SK-N-SH (cell line): ENCODE measurements around the gene OR6K3. TPM values are rescaled to one million over a fixed set of nuclear protein-coding genes. Genes with fewer than 3 reads are reported as not detected.

Experiments used
- CTCF ChIA-PET: fragments of 300-600, 350-600 bp; formaldehyde crosslinking; extraction: SDS; loops from one replicate; lab custom pipeline; 2021; lab: Yijun Ruan, JAX
- POLR2A ChIA-PET: fragments of 350-600 bp; sonication (Branson Sonifier 250); formaldehyde crosslinking; extraction: SDS; loops from one replicate; lab custom pipeline; 2020; ENCODE audit warnings: antibody characterized with exemption, inconsistent platforms; lab: Yijun Ruan, JAX
- DNase-seq: peaks from one replicate; pipeline ENCODE4 v3.0.0; 2012
- H2AFZ ChIP-seq: fragments of 200-600 bp; sonication (generic); 2 replicates; pipeline ENCODE4 v1.8.1; 2016; ENCODE audit warnings: antibody characterized with exemption, mild to moderate bottlenecking, low read depth
- H3F3A ChIP-seq: fragments of 200-600 bp; sonication (generic); replicated peaks from 2 replicates; pipeline ENCODE3; 2016; ENCODE audit warnings: antibody characterized with exemption, mild to moderate bottlenecking; ENCODE audit not compliant: insufficient read depth
- H3K27ac ChIP-seq, 2 experiments: fragments of 200-500 bp in 1 of 2; fragments of 200-600 bp in 1 of 2; sonication (Bioruptor generic) in 1 of 2; sonication (generic), shearing (Covaris generic) in 1 of 2; 2 replicates each; pipeline versions ENCODE4 v1.5.1 to v1.6.1; 2014 to 2016; ENCODE audit warnings: low read depth in 2 of 2, inconsistent platforms in 1 of 2, low read length in 1 of 2, mild to moderate bottlenecking in 1 of 2, mixed read lengths in 1 of 2
- H3K27me3 ChIP-seq: fragments of 200-600 bp; sonication (generic), shearing (Covaris generic); 2 replicates; pipeline ENCODE4 v1.6.1; 2016; ENCODE audit warnings: mixed run types; ENCODE audit not compliant: insufficient read depth
- H3K36me3 ChIP-seq, 2 experiments: fragments of 200-500 bp in 1 of 2; fragments of 200-600 bp in 1 of 2; sonication (Bioruptor generic) in 1 of 2; sonication (generic) in 1 of 2; replicated peaks in 1 of 2; 2 replicates each; pipeline versions ENCODE3 to v1.5.1; 2014 to 2016; ENCODE audit warnings: low read length in 1 of 2, mild to moderate bottlenecking in 1 of 2; ENCODE audit not compliant: insufficient read depth in 2 of 2, control insufficient read depth in 1 of 2
- H3K4me1 ChIP-seq, 2 experiments: fragments of 200-500 bp in 1 of 2; fragments of 200-600 bp in 1 of 2; sonication (Bioruptor generic) in 1 of 2; sonication (generic), shearing (Covaris generic) in 1 of 2; 2 replicates each; pipeline versions ENCODE4 v1.5.1 to v1.6.1; 2014 to 2016; ENCODE audit warnings: low read depth in 1 of 2, low read length in 1 of 2, mixed run types in 1 of 2; ENCODE audit not compliant: insufficient read depth in 2 of 2, control insufficient read depth in 1 of 2
- H3K4me2 ChIP-seq: fragments of 200-600 bp; sonication (generic), shearing (Covaris generic); 2 replicates; pipeline ENCODE4 v1.6.1; 2017; ENCODE audit warnings: mixed run types
- H3K4me3 ChIP-seq, 2 experiments: fragments of 200-500 bp in 1 of 2; fragments of 200-600 bp in 1 of 2; sonication (Bioruptor generic) in 1 of 2; sonication (generic), shearing (Covaris generic) in 1 of 2; 2 replicates each; pipeline versions ENCODE4 v1.5.1 to v1.8.1; 2014 to 2016; ENCODE audit warnings: low read depth in 2 of 2, inconsistent platforms in 1 of 2, low read length in 1 of 2, mild to moderate bottlenecking in 1 of 2, mixed read lengths in 1 of 2, moderate library complexity in 1 of 2
- H3K79me2 ChIP-seq: fragments of 200-600 bp; sonication (generic); 2 replicates; pipeline ENCODE4 v1.8.1; 2017; ENCODE audit warnings: mild to moderate bottlenecking; ENCODE audit not compliant: insufficient read depth
- H3K9ac ChIP-seq: fragments of 200-600 bp; sonication (generic); 2 replicates; pipeline ENCODE4 v1.6.1; 2017; ENCODE audit warnings: mixed run types
- H3K9me2 ChIP-seq: fragments of 200-600 bp; sonication (generic); 2 replicates; pipeline ENCODE4 v1.6.1; 2017; ENCODE audit warnings: mixed run types
- H3K9me3 ChIP-seq: fragments of 200-600 bp; sonication (generic); 2 replicates; pipeline ENCODE4 v1.6.1; 2017; ENCODE audit warnings: mixed run types, mild to moderate bottlenecking, moderate library complexity
- H4K20me1 ChIP-seq: fragments of 200-600 bp; sonication (generic); 2 replicates; pipeline ENCODE4 v1.6.1; 2017; ENCODE audit warnings: mild to moderate bottlenecking, mixed run types; ENCODE audit not compliant: insufficient read depth
- CHD2 ChIP-seq: fragments of 150-350 bp; IDR thresholded peaks from 2 replicates; pipeline ENCODE4 v1.6.1; 2018; ENCODE audit warnings: low read length; ENCODE audit not compliant: partially characterized antibody
- ELF1 ChIP-seq: IDR thresholded peaks from 2 replicates; pipeline ENCODE4 v1.4.0; 2012
- EP300 ChIP-seq, 2 experiments: IDR thresholded peaks; 2 replicates each; pipeline versions ENCODE4 v1.4.0 to v1.6.1; 2012; ENCODE audit warnings: borderline replicate concordance in 1 of 2, low read depth in 1 of 2, low read length in 1 of 2
- EZH2phosphoT487 ChIP-seq: fragments of 200-600 bp; sonication (generic); IDR thresholded peaks from 2 replicates; pipeline ENCODE4 v1.6.1; 2017; ENCODE audit warnings: low read depth, mixed run types, mild to moderate bottlenecking, antibody characterized with exemption, moderate library complexity, borderline replicate concordance
- FOXJ3 ChIP-seq: sonication (generic); formaldehyde crosslinking; IDR thresholded peaks from 2 replicates; pipeline ENCODE4 v1.5.1; 2020; ENCODE audit warnings: mild to moderate bottlenecking, missing genetic modification reagents
- FOXM1 ChIP-seq: IDR thresholded peaks from 2 replicates; pipeline ENCODE4 v1.4.0; 2012; ENCODE audit warnings: low read depth, mild to moderate bottlenecking
- GABPA ChIP-seq: IDR thresholded peaks from 2 replicates; pipeline ENCODE4 v1.4.0; 2012; ENCODE audit warnings: low read depth, mild to moderate bottlenecking
- JUND ChIP-seq: IDR thresholded peaks from 2 replicates; pipeline ENCODE4 v1.4.0; 2012
- MEF2A ChIP-seq: IDR thresholded peaks from 2 replicates; pipeline ENCODE4 v1.4.0; 2012; ENCODE audit warnings: low read depth, borderline replicate concordance
- MXI1 ChIP-seq: IDR thresholded peaks from 2 replicates; pipeline ENCODE4 v1.6.1; 2012; ENCODE audit warnings: mild to moderate bottlenecking, low read depth, low read length, improper control_type of control experiment
- NFIC ChIP-seq: IDR thresholded peaks from 2 replicates; pipeline ENCODE4 v1.4.0; 2012; ENCODE audit warnings: borderline replicate concordance
- PBX3 ChIP-seq: IDR thresholded peaks from 2 replicates; pipeline ENCODE4; 2012
- RAD21 ChIP-seq: IDR thresholded peaks from 2 replicates; pipeline ENCODE4 v1.6.1; 2012; ENCODE audit warnings: mild to moderate bottlenecking, low read length
- RCOR1 ChIP-seq: fragments of 150-350 bp; IDR thresholded peaks from 2 replicates; pipeline ENCODE4 v1.6.1; 2017; ENCODE audit warnings: antibody characterized with exemption, low read length
- REST ChIP-seq: IDR thresholded peaks from 2 replicates; pipeline ENCODE4 v1.6.1; 2012; ENCODE audit warnings: mild to moderate bottlenecking, low read depth, low read length, moderate library complexity
- RFX5 ChIP-seq: IDR thresholded peaks from 2 replicates; pipeline ENCODE4 v1.6.1; 2012; ENCODE audit warnings: mild to moderate bottlenecking, improper control_type of control experiment, low read length
- RXRA ChIP-seq: IDR thresholded peaks from 2 replicates; pipeline ENCODE4 v1.4.0; 2012; ENCODE audit warnings: low read depth, mild to moderate bottlenecking, borderline replicate concordance
- SIN3A ChIP-seq: IDR thresholded peaks from 2 replicates; pipeline ENCODE4 v1.6.1; 2012; ENCODE audit warnings: low read depth, mild to moderate bottlenecking, low read length, moderate library complexity, borderline replicate concordance
- TAF1 ChIP-seq: IDR thresholded peaks from 2 replicates; pipeline ENCODE4 v1.6.1; 2012; ENCODE audit warnings: low read depth, mild to moderate bottlenecking, low read length, moderate library complexity, borderline replicate concordance
- WGBS: methylation state at CpG from one replicate; pipeline ENCODE4 v1.1.6; 2017; ENCODE audit warnings: low lambda C conversion rate; 5-methylcytosine and 5-hydroxymethylcytosine counted together
- polyA plus RNA-seq, 3 experiments: library from polyadenylated mRNA; depleted of rRNA; stranded (reverse); fragments of >200 nt; gene quantifications; 2 replicates each; pipeline ENCODE4 v1.2.3, GENCODE V29; 2012
- TF ChIP-seq, protein P1 (sequence below): fragments of 200-600 bp; sonication (generic); IDR thresholded peaks from 2 replicates; pipeline ENCODE4 v1.6.1; 2017; ENCODE audit warnings: antibody characterized with exemption, mild to moderate bottlenecking, moderate library complexity

Gene OR6K3
- polyA plus RNA-seq, 1 of the 3 experiments (the other 2 are of a cell fraction), result not detected

GRCh38 chr1:158689875-158690274 is 30.6 kb downstream of the OR6K3 start:
- no peak overlapping the region for H3K27ac ChIP-seq
- H3K4me1 ChIP-seq, result no peaks in the 10 kb centered on the region
- H4K20me1 ChIP-seq, result no peaks in the 10 kb centered on the region
- no peak overlapping the region for H3K4me3 ChIP-seq
- H3K79me2 ChIP-seq, result no peaks in the 10 kb centered on the region
- H3K9me2 ChIP-seq, result no peaks in the 10 kb centered on the region
- no peak for DNase-seq
- no peak overlapping the region for H2AFZ ChIP-seq
- no peaks in the 10 kb centered on the region for H3K9me3 ChIP-seq
- TF ChIP-seq EP300 (IDR thresholded peaks at IDR 0.05; ENCODE audit: borderline replicate concordance in 1 of 2, low read depth in 1 of 2, low read length in 1 of 2), result no peak
- no peak for TF ChIP-seq TAF1
- TF ChIP-seq RXRA, result no peak
- no peak for TF ChIP-seq FOXM1
- no peak for TF ChIP-seq REST
- no peak for TF ChIP-seq MEF2A
- TF ChIP-seq NFIC, result no peak
- TF ChIP-seq RFX5, result no peak
- TF ChIP-seq MXI1, result no peak
- TF ChIP-seq, protein P1, sequence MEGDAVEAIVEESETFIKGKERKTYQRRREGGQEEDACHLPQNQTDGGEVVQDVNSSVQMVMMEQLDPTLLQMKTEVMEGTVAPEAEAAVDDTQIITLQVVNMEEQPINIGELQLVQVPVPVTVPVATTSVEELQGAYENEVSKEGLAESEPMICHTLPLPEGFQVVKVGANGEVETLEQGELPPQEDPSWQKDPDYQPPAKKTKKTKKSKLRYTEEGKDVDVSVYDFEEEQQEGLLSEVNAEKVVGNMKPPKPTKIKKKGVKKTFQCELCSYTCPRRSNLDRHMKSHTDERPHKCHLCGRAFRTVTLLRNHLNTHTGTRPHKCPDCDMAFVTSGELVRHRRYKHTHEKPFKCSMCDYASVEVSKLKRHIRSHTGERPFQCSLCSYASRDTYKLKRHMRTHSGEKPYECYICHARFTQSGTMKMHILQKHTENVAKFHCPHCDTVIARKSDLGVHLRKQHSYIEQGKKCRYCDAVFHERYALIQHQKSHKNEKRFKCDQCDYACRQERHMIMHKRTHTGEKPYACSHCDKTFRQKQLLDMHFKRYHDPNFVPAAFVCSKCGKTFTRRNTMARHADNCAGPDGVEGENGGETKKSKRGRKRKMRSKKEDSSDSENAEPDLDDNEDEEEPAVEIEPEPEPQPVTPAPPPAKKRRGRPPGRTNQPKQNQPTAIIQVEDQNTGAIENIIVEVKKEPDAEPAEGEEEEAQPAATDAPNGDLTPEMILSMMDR, result no peak
- TF ChIP-seq EZH2phosphoT487, result no peak
- no peak for TF ChIP-seq ELF1
- H3K4me2 ChIP-seq, result no peak overlapping the region
- 0 out of 2 replicates have a peak, but pooled peaks cover 4% of the 10 kb centered on the region for H3K27me3 ChIP-seq
- H3K9ac ChIP-seq, result no peak overlapping the region
- no peaks in the 10 kb centered on the region for H3K36me3 ChIP-seq
- H3F3A ChIP-seq, result no peaks in the 10 kb centered on the region
- ChIA-PET CTCF (no interaction called here), POLR2A (no interaction called here)

- H3K9ac ChIP-seq, result no peak overlapping the region
- H4K20me1 ChIP-seq, result no peaks in the 10 kb centered on the region
- H3K9me3 ChIP-seq, result no peaks in the 10 kb centered on the region
- no peak overlapping the region for H3K4me2 ChIP-seq
- H3K27ac ChIP-seq, result no peak overlapping the region
- 3% methylated on average over 1 of the region's 1 CpG for WGBS
- H3K9me2 ChIP-seq, result no peaks in the 10 kb centered on the region
- H3K79me2 ChIP-seq, result no peaks in the 10 kb centered on the region
- no peak for DNase-seq
- H3F3A ChIP-seq, result no peaks in the 10 kb centered on the region
- H3K27me3 ChIP-seq, result 0 out of 2 replicates have a peak, but pooled peaks cover 4% of the 10 kb centered on the region
- no peaks in the 10 kb centered on the region for H3K4me1 ChIP-seq
- H3K4me3 ChIP-seq, result no peak overlapping the region
- H2AFZ ChIP-seq, result no peak overlapping the region
- no peaks in the 10 kb centered on the region for H3K36me3 ChIP-seq
- ChIA-PET CTCF (no interaction called here), POLR2A (no interaction called here)
- TF ChIP-seq MEF2A (no peak), PBX3 (no peak), RCOR1 (no peak), RXRA (no peak), RAD21 (no peak), FOXJ3 (CRISPR knock-in tag) (no peak), EZH2phosphoT487 (no peak), CHD2 (no peak), JUND (no peak), GABPA (no peak), ELF1 (no peak), SIN3A (no peak), NFIC (no peak)
- TF ChIP-seq, protein P1, result no peak
These were observed 31.4 kb downstream of the OR6K3 start for GRCh38 chr1:158689110-158689509.
